Measurements from ENCODE around the gene TECR.

- TF ChIP-seq EZH2 (IDR thresholded peaks at IDR 0.05; ENCODE audit: insufficient read depth, poor library complexity, severe bottlenecking) (no peak), EZH2phosphoT487 (IDR thresholded peaks at IDR 0.05; ENCODE audit: insufficient read depth, low read depth) (no peak)
Observed at GRCh38 chr19:14530005-14530348, 583 bp downstream of the TECR start.

Data from GM23248 (cell line).